SK-N-MC (cell line): ENCODE measurements around the gene MROH7.

Experiments used
- EZH2 ChIP-seq: fragments of 200-600 bp; sonication (generic); IDR thresholded peaks from one replicate; pipeline ENCODE4 v1.6.1; 2017; ENCODE audit warnings: antibody characterized with exemption
- FOXP2 ChIP-seq: optimal IDR thresholded peaks from 2 replicates; pipeline ENCODE3; 2011; ENCODE audit warnings: mild to moderate bottlenecking, moderate library complexity; ENCODE audit not compliant: insufficient read depth; ENCODE audit errors: extremely low read length, control extremely low read depth
- POLR2AphosphoS5 ChIP-seq: IDR thresholded peaks from 2 replicates; pipeline ENCODE4 v1.6.1; 2012; ENCODE audit warnings: mild to moderate bottlenecking, low read depth, low read length, borderline replicate concordance

- no peak for TF ChIP-seq EZH2
- TF ChIP-seq POLR2AphosphoS5, result peak; percentile 98
- peak; percentile 38 for TF ChIP-seq FOXP2
Measured at GRCh38 chr1:54715493-54716298, 74.1 kb downstream of the MROH7 start, which contains the start of gene TTC4.
